ENCODE data around the gene RRAGC. TPM values are rescaled to one million over a fixed set of nuclear protein-coding genes. Genes with fewer than 3 reads are reported as not detected.

The RRAGC gene
- total and polyA plus RNA-seq, 9 of the 15 experiments (the other 6 are each of a cell fraction or from before 2014, with no cell fraction given) = 3.9 to 16.9 (median 10.9) TPM

GRCh38 chr1:38859561-38860453 lies at the start of gene RRAGC (continued):
- TF ChIP-seq, protein P1, sequence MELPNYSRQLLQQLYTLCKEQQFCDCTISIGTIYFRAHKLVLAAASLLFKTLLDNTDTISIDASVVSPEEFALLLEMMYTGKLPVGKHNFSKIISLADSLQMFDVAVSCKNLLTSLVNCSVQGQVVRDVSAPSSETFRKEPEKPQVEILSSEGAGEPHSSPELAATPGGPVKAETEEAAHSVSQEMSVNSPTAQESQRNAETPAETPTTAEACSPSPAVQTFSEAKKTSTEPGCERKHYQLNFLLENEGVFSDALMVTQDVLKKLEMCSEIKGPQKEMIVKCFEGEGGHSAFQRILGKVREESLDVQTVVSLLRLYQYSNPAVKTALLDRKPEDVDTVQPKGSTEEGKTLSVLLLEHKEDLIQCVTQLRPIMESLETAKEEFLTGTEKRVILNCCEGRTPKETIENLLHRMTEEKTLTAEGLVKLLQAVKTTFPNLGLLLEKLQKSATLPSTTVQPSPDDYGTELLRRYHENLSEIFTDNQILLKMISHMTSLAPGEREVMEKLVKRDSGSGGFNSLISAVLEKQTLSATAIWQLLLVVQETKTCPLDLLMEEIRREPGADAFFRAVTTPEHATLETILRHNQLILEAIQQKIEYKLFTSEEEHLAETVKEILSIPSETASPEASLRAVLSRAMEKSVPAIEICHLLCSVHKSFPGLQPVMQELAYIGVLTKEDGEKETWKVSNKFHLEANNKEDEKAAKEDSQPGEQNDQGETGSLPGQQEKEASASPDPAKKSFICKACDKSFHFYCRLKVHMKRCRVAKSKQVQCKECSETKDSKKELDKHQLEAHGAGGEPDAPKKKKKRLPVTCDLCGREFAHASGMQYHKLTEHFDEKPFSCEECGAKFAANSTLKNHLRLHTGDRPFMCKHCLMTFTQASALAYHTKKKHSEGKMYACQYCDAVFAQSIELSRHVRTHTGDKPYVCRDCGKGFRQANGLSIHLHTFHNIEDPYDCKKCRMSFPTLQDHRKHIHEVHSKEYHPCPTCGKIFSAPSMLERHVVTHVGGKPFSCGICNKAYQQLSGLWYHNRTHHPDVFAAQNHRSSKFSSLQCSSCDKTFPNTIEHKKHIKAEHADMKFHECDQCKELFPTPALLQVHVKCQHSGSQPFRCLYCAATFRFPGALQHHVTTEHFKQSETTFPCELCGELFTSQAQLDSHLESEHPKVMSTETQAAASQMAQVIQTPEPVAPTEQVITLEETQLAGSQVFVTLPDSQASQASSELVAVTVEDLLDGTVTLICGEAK (IDR thresholded peaks at IDR 0.05) = no peak; the same call in none of the 2 replicates
- TF ChIP-seq, protein P1 (CRISPR knock-in tag; IDR thresholded peaks at IDR 0.05) = no peak
- TF ChIP-seq ZNF133 (CRISPR knock-in tag; IDR thresholded peaks at IDR 0.05) = no peak
- TF ChIP-seq TBL1XR1 (IDR thresholded peaks at IDR 0.05; ENCODE audit: low read length in 2 of 2) = no peak; a peak in 1 of 4 replicates
- no peak for TF ChIP-seq PTBP1 (IDR thresholded peaks at IDR 0.05; ENCODE audit: low read depth, low read length)
- no peak for TF ChIP-seq BRD9 (IDR thresholded peaks at IDR 0.05; ENCODE audit: low read depth, partially characterized antibody)
- 0 out of 2 replicates have a peak, but pooled peaks have one; percentile 71 for TF ChIP-seq RREB1 (CRISPR knock-in tag; IDR thresholded peaks at IDR 0.05)
- TF ChIP-seq TAL1 (IDR thresholded peaks at IDR 0.05) = no peak
- TF ChIP-seq RAD21 (CRISPR knock-in tag; conservative IDR thresholded peaks at IDR 0.05 in 1 of 2, IDR thresholded peaks at IDR 0.05 in 1 of 2) = peak in 1 of 2 experiments; percentile 26; a peak in 1 of 4 replicates
- TF ChIP-seq MCM2 (IDR thresholded peaks at IDR 0.05; ENCODE audit: low read depth) = no peak
